ENCODE results near the gene ADISSP.

ADISSP gene

DNA sequence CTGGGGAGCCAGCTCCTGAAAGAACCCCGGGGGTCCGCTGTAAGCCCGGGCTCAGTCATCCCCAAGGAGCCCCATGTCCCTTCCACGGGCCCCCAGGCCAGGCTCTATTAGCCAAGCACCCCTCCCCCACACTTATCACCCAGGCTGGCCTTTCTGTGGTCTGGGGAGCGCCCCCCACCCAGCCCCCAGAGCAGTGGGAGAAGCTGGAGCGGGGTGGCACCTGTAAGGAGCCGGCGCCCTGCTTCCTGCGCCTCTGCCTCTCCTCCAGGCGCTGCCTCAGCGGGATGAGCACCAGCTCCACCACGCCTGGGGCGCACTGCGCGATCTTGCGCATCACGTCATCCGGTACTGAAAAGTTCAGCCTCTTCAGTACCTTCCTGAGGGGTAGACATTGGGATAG, 11.4 kb upstream of the ADISSP start:
- DNase-seq = no peak

DNA sequence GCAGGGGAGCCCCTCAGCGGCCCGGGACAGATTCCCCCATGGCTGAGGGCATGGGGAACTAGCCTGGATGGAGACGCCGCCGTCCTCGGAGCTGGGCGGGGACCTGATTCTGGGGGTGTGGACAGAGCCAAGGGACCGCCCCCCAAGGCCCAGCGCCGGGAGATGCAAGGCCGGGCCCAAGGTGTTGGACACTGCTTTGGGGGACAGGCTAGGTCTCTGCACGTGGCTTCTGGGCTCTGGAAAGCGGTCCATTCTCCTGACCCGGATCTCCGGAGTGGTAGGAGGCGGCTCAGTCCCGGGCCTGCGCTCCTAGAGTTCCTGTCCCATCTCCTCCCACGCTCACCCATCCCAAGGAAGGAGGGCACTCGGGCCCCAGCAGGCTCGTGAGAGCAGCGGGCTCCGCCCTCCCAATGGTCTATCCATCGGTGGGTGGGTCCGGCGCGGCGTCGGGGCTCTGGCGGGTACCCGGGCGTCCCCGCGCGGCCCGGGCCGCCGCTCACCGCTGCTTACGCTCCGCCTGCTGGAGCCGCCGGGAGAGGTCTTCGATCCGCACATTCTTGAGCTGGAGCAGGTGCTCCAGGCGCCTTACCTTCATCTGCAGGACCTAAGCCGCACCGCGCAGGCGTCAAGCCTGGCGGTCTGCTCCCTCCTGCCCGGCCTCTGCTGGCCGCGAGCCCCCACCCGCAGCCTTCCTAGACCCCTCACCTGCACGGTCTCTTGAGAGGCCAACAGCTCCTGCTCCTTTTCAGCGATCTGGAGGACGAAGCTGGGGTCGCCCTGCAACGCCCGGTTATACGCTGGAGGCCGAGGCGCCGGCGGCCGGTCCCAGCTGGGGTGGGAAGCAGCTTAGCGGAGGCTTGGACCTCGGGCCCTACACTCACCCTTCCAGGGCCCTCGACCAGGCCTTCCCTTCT, 10.4 kb upstream of the ADISSP start:
- peak; percentile 68 for DNase-seq

DNA sequence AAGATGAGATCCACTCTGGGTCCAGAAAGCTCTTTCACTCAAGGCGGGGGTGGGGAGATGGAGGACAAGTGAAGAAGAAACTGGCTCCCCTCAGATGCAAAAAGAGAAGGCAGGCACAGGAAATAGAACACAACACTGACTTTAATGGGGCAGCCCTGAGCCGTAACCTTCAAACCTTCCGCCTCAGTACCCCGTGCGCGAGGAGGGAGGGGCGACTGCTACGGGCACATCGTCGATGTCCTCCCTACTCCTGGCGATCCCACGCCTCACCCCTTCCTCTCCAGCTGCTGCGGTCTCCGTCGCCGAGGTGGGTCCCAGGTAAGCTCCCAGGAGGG, 9.8 kb upstream of the ADISSP start:
- DNase-seq = no peak

DNA sequence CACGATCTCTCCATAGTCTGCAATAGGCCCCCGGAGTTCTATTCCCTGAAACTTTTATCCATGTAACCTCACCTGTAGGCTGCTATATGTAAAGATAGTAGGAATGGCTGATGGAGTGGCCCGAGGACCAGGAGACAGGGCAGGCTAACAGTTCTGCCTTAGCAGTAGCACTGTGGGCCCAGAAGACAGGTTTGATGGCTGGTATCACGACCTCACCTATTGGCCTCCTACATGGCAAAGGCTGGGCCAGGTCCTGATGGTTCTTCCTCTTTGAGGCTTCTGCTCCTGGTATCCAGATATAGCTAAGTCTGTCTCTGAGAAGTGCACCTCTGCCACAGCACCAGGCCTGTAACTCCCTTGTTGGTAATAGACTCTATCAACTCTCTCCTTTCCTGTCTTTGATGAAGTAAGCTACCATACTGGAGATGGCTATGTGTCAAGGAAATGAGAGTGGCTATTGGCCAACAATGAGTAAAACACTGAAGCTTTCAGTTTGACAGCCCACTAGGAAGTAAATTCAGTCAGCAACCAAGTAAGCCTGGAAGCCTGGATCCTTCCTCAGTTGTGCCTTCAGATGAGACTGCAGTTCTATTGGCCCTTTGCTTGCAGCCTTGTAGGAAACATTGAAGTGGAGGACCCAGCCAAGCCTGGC, 8.0 kb upstream of the ADISSP start:
- no peak for DNase-seq

DNA sequence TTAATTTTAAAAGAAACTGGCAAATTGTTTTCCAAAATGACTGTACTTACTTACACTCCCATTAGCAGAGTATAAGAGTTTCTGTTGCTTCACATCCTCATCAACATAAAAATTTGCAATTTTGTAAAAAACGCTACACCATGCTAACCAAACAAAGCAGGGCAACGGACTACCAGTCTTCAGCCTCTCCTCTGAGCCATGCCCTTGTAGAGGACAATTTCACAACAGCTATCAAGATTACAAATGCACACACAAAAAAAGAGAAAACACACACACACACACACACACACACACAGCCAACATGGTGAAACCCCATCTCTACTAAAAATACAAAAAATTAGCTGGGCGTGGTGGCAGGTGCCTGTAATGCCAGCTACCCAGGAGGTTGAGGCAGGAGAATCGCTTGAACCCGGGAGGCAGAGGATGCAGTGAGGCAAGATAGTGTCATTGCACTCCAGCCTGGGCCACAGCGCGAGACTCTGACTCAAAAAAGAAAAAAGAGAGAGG, 4.1 kb upstream of the ADISSP start:
- DNase-seq = no peak

DNA sequence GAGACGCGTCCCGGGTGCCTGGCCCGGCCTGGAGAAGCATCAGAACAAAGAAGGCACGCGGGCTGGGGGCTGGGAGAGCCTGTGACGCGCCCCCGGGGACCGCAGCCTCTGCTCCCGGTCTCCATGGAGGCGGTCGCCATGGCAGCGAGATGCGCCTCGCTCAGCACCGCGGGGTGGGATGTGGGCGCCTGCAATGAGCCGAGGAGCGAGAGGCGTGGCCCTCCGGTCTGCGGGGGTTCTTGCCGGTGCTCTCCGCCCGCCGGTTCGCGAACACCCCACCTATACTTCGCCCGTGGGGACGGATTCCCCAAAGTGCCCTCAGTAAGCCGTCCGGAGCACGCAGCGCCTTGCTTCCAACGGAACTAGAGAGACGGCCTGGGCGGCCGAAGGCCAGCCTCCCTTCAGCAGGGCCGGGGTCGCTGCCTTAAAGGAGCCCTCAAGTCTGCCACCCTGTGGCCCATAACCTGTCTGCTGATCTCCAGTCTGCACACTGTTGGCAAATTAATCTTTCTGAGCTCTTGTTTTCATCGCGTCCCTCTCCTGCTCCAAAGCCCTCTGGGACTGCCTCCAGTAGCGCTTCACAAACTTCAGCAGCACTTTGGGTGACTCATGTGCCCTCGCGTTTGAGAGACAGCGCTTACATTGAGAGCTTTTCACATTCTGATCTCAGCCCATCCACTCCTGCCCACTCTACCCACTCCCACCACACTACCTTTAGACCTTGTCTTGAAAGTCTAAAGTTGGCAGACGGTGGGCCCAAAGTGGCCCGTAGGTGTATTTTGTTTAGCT, 983 bp upstream of the ADISSP start:
- DNase-seq = peak; percentile 88

DNA sequence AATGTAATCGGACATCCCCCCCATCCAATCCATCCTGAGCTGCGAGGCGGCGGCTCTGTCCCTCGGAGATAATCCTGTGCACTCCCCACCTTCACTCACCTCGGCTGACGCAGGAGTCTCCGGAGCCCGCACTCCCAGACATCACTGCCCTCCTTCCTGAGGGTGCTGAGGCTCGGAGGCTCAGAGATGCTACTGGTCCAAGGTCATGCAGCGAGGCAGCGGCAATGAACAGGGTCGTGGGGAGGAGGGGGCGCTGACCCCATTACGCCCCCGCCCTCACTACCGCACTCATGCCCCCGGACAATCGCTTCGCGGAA, 485 bp downstream of the ADISSP start:
- no peak for DNase-seq

DNA sequence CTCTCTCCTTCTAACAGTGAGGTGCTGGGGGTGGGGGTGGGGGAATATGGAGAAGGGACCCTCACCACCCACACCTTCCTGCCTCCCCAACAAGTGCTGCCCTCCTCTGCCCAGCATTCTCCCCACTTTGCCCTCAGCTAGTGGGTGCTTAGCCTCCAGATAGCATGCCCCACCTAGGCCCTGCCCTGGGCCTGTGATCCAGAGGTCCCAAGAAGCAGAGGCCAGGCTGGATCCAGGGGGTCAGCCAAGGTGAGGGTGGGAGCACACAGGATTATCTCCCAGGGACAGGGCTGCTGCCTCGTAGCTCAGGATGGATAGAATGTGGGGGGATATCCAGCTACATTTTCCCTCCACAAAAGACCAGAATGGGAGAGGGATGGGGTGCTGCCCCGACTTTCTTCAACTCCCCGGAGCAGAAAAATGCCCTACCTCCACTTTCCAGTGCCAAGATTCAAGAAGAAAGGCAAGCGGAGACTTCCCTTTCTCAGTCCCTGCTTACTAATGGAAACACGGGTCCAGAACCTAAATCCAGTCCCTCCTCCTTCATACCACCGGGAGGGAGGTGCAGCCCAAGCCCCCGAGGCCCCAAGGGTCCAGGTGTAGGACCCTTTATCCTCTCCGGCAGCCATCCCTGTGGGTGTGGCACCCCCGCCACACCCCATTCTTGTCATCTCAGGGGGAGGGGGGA, 987 bp downstream of the ADISSP start:
- no peak for DNase-seq

DNA sequence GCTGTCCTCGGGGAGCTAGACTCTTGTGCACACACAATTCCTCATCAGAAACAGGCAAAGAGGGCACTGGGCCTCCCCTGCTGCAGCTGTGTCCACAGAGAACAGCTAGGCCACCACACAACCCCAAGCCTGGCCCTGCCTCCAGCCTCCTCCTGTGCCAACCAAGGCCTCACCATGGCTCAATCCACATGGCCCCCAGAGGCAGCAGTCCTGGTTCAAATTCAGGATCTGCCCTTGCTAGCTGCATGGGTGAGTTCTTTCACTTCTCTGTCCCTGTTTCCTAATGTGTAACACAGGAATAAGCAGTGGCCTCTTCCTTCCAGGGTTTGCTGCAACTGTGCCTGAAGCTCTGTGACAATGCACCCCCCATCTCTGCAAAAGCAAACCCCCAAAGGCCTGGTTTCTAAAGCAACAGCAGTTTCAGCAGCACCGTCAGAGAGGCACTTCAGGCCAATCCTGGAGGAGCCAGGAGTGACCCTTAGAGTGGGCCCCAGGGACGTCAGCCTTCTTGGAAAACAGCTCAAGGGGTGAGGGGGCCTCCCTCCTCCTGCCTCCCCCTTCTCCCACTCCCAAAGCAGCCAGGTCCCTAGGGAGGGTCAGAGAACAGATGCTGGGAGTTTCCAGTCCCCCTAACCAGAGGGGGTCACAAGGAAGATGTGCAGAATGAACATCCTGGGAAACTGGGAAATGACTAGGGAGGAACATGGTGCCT, 2.2 kb downstream of the ADISSP start:
- DNase-seq = no peak

DNA sequence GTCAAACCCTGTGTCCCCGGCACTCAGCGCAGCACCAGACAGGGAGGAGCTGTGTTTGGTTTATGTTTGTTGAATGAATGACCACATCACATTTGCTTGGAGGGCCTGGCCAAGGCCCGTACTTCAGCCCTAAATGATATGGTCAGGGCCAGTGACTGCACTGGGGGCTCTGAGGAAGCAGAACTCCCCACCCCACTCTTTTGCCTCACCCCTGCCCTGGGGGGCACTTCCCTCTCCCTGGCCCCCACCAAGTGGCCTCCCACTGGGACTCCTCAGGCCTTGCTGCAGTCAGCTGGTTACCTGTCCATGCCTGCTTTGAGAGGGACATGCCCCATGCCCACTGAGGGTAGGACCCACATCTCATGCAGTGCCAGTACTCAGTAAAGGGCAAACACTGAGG, 2.9 kb downstream of the ADISSP start:
- DNase-seq = no peak

DNA sequence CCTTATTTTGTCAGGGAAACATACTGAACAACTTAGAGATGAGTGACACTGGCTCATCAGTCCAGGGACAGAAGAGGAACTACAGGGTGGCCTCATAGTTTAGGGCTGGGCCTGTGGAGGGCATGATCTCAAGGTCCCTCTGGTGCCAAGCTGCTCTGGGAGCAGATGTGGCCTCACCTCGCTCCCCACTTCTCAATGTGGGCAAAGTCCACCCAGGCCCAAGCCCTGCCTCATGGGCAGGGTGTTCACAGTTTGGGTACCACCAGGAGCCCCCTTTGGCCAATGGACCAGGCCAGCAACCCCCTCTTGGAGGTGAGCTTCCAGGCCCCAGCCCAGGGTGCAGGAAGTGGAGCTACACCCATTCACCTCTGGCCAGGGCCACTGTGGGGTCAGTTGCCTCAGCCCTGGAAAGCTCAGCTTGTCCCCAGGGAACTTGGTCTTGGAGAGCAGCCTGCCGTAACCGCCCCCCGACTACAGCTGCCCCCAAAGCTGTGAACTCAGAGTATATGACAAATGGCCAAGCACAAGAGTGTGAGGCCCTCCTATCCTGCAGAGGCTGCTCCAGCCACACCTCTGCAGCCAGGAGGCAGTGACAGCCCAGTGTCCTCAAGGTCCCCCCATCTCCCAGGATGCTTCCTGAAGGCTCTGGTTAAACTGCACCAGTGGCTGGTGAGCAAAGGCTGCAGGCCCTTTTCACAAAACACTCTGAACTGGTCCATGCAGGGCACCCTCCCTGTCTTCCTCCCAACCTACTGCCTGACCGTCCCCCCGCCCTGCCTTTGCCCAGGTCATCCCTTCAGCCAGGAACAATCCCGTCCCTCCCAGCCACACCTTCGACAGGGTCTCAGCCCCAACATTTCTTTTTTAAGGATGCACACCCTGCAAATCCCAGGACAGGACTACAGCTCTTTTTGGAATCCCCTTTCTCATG, 3.6 kb downstream of the ADISSP start:
- no peak for DNase-seq

DNA sequence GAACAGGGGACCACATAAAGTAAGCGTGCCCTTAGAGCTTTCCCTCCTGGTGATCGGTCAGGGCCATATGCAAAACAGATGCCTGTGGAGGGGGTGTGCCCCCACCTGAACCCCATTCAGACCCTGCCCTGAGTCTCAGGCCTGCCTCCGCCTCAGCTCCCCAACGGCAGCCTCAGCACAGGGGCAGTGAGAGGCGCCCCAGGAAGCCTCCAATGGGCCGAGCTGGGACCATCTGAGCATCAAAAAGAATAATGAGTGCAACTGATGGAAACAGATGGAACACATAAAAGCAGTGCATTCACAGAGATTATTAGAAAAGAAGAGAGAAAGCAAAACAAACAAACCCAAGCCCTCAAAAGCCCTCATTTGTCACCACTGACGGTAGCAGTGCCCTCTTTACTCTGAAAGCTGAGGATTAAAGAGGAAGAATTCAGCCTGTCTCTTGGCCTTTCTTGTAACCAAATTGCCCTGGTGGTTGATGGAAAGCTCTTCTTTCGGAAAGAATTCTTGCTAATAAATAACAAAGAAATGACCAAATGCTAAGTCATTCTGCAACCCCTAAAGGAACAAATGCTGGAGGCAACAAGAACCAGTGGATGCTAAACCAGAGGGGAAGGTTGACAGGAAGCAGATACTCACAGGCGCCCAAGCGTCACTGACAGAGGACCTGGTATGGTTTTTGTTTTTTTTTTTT, 6.8 kb downstream of the ADISSP start:
- peak; percentile 44 for DNase-seq

DNA sequence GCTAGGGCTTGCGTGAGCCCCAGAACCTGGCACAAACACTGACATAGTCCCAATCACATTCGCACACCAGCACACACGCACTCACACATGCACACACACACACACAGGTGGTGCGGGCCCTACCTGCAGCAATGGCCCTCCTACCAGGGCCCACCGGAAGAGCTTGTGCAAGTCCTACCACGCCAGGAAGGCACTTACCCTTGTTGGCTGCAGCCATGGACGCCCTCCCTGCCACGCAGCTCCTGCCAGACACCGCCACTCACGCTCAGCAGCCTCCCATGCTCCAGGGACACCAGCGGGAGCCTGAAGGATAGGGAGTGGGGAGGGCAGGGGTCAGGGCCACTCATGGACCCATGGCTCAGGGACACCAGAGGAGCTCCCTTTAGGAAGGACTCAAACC, 7.7 kb downstream of the ADISSP start:
- DNase-seq = no peak

DNA sequence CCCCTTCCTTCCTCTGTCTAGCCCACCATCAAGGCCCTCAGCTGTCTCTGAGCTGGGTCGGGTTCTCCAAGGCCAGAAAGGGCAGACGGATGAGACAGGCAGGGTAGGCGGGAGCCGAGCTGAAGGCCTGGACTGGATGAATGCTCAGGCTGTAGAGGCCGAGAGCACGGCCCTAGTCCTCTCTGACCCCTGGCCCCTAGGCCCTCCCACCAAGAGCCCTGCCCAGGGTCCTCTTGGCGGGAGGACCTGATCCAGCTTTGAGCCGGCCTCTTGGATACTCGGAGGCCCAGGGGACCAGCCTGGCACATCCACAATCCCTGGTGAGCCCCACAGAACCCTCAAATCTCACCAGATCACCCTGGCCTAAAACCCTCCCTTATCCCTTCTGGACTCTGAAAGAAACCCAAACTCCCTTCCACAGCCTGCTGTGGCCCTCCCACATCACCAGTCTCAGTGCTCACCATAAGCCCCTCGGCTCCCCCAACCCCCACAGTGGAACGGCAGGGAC, 8.2 kb downstream of the ADISSP start:
- DNase-seq = no peak

DNA sequence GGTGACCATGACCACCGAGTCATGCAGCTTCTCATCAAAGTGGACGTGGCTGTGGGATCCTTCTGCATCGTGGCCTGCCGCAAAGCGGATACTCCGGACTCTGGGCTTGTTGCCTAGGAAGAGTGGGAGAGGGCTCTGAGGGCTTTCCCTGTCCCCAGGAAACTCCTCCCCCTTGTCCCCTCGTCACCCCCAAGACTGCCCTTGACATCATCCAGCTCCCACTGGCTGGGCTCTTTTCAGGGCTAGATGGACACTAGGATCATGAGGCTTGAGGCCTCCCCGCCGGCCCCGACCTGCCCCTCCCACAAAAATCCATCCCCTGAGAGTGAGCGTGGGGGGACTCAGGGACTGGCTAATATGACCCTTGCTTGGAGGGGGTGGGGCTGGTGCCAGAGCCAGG, 9.0 kb downstream of the ADISSP start:
- no peak for DNase-seq

DNA sequence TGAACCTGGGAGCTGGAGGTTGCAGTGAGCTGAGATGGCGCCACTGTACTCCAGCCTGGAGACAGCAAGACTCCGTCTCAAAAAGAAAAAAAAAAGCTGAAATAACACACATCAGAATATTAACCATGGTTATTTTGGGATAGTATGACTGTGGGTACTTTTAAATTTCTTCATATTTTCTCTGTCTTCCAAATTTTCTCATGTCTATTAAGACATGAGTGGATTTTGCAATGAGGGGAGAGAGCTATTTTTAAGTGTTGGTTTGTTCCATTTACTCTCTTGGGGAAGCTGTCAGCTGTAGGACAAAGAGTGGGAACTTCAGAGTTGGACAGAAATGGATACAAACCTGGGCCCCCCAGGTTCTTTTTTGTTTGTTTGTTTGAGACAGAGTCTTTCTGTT, 10.3 kb downstream of the ADISSP start:
- no peak for DNase-seq

DNA sequence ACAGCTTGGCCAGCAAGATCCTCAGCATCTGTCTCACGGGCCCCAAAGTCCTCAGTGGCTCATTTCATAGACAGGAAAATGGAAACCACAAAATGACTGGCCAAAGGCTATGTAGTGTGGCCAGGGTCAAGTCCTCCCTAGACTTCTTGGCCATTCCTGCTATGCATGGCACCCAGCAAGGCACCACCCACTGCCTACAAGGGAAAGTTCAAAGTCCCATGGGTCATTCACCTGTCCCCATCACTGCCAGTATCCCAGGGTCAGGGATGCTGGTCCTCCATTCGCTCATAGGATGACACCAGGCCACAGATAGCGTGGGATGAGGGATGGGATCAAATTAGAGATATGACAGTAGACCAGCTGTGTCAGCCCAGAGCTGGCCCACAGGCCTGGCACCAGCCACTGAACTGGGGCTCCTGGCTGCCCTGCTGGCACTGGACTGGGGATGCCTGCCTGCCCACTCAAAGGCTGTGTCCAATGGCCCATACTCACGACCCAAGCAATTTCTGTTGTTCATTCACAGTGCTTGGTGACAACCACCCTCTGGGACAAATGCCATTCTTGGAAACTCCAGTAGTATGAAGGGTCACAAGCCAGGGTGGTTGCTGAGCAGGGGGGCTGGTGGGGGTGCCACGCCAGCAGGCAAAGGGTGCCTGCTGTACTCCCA, 11.6 kb downstream of the ADISSP start:
- DNase-seq = no peak

DNA sequence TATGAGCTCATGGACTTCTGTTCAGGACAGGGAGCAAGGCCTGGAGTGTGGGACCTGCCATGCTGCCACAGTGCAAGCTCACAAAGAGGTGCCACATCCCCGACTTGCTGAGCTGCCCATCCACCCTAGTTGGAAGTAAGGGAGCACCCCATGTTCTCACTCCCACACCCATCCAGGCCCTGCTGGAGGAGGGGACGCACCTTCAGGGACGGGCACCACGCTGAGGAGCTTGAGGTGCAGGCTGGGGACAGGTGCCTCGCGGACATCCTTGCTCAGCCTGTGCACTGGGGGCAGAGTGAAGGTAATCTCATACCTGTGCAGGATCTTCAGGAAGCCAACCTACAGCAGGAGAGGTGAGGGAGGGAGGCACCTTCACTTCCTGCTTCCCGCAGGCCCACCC, 12.3 kb downstream of the ADISSP start:
- no peak for DNase-seq

DNA sequence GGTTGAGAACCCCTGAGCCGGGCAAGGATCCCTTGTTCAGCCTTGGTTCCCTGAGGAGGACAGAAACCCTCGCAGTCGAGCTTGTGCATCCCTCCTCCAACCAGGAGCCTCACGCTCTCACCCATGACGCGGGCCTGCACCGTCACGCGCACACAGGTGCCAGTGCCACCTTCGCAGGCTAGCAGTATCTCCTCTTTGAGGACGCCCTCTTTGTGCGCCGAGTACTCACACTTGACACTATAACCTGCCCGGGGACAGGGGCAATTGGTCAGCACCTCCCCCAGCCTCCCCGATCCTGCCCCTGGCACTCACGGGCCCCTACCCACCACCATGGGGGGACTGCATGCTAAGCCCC, 13.3 kb downstream of the ADISSP start:
- DNase-seq = no peak
